ENCODE measurements around the gene CACNA1D. TPM values are rescaled to one million over a fixed set of nuclear protein-coding genes. Genes with fewer than 3 reads are reported as not detected.

CACNA1D gene
- polyA plus RNA-seq, 4 donors, result 8.8 to 15.6 (median 13.3) TPM

DNA sequence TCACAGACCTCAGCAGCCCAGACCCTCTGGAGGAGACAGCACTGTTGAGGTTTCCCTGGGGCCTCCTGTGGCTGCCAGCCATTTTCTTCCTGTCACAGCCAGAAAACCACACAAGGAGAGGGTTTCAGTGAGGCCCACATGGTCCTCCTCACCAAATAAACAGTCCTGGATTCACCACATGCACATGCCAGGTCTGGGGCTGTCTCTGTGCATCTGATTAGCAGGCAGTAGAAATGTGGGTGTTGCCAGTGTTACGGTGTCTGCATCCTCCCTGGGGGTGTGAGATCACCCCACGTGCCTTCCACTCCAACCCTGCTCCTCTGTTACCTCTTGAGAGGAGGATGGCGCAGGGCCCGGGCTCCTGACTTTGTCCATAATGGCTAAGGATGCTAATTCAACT, 211.4 kb downstream of the CACNA1D start:
- DNase-seq (ENCODE audit: low read depth in 4 of 4, low spot score in 3 of 4), result no peak

DNA sequence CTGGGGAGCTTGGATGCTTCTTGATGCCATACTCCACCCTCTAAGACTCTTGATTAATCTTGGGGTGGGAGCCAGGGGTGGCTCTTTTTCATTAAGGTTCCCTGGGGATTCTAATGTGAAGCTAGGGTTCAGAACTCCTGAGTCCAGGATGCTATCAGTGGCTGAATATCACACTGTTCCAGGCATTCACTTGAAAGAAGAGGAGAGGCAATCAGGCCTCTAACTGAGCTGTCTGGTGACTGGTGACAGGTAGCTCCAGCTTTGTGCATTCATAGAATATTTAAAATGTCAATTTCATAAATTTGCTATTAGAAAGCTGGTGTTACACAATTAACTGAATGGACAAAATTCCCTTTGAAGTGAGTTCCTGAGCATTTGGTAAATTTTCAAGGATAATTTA, 212.8 kb downstream of the CACNA1D start:
- DNase-seq (ENCODE audit: low read depth in 4 of 4, low spot score in 3 of 4), result no peak

DNA sequence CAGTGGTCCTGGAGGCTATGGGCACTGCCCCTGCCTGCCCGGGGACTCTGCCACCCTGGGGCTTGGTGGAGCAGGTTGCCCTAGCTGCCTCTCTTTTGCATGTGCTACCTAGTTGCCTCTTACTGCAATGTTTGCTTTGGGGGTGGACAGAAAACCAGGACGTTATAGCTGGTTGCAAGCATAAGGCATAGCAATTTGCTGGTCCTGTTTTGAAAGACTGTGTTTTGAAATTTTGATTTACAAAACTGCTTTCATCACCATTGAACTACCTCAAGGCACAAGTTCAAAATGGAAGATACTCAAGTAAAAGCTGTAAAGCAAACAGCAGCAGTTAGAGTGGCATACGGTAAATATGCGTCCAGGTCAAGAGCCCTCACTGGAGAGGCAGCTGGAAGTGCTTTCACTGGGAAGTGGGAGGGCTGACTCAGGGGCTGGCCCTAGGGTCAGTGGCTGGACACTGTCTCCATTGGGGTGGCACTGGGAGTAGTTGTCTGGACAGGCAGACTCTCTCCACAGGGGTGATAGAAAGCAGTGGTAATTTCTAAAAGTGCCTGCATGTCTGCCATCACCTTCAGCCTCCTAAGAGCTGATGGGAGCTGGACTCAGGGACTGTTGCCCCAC, 213.7 kb downstream of the CACNA1D start:
- no peak for DNase-seq (ENCODE audit: low read depth in 4 of 4, low spot score in 3 of 4)

DNA sequence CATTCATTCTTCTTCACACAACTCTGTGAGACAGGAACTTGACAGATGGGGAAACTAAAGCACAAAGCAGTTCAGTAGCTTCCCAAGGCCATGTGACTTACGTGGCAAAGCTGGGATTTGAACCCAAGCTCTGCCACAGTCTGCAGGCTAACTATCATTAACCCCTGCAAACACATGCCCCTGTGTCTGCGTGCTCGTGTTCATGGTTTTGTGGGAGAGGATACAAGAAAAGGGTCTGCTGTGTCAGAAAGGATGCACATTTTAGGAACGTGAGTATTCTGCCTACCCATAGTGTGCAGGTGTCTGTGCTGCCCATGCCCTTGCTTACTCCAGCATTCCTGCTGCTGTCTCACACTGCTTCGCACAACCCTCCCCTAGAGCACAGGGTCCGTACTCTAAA, 214.8 kb downstream of the CACNA1D start:
- no peak for DNase-seq (ENCODE audit: low read depth in 4 of 4, low spot score in 3 of 4)

DNA sequence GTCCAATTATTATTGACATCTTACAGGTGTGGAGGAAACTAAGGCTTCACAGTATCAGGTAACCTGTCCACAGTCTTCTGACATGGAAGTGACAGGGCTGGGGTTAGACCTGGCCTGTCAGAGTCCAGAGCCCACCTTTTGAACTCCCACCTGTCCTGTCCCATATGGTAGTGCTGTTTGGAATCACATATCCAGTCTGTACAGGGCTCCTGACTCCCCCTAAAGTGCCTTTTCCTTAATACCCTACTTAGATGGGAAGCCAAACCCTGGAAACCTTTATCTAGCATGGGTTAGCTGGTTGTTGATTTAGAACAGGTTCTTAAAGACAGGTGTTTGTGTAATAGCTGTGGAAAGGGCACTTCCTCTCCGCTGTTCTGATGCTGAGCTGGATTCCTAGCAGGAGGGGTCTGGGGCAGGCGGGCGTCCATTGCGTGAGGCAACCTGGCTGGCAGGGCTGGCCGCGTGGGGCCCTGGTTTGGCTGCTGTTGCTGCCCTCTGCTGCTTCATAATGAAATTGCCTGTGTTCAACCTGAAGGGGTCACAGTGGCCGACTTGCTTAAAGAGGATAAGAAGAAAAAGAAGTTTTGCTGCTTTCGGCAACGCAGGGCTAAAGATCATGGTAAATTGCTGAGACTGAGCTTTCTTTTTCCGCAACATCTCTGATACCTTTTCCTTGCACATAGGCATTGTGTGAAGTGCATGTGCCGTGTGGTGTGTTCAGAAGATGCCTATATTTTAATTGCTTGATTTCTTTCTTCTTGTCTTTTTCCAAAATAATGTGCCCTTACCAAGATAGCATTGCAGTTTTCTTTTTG, 215.7 kb downstream of the CACNA1D start:
- DNase-seq (ENCODE audit: low read depth in 4 of 4, low spot score in 3 of 4), result peak; percentile 43 to 57 (median 54)

DNA sequence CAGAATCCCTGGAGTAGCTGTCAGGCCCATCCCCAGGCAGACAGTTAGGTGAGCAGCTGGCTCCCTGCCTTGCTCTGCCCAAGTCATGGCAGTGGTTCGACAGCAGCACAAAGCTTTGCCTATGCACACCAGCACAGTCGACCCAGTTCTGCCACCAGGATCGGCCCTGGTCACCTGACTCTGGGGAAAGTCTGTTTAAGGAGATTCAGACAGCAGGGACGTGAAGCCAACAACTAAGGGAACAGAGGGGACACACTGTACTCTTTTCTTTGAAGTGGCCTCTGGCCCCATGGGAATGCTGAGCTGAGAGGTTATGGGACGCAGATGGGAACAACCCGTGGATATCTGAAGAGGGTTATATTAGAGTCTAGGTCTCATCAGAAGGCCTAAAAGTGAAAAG, 217.0 kb downstream of the CACNA1D start:
- DNase-seq (ENCODE audit: low read depth in 4 of 4, low spot score in 3 of 4), result no peak

DNA sequence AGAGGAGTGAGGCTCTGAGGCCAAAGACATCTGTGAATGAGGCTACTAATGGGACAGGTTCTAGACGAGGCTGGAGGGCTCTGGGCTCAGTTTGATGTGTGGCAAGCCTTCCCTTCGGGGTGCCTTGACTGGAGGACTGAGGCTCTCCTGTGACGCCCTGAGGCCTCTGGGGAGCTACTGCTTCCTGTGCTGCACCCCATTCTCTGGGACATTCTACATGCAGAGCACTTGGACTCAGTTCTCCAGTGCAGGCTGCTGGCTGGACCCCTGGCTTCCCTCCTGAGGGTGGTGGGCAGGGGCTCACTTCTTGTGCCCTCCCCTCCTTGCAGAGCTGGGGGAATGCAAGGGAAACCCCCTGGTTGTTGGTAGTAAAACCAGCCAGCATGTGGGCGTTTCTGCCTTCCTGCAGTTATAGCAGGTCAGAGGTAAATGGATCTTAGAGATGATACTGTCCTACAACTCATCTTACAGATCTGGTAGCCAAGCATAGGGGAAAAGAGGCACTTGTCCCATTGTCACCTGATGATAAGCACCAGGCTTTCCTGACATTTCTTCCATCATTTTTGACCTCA, 218.5 kb downstream of the CACNA1D start:
- DNase-seq (ENCODE audit: low read depth in 4 of 4, low spot score in 3 of 4), result no peak

DNA sequence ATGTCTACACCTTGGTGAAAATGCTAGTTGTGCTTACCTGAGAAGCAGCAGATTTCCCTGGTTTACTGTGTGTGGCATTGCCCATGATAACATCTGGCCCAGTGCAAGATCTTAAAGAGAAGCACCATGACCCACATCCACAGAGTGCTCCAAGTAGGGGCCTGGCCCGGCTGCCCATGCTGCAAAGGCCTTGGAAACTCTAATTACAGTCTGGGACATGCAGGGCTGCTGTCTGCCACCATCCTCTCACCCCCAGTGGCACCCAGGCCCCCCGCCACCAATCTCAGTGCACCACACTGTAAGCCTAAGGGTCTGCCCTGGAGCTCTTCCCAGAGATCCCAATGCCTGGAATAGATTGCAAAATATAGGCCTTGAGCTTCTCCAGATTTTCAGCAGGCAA, 219.2 kb downstream of the CACNA1D start:
- no peak for DNase-seq (ENCODE audit: low read depth in 4 of 4, low spot score in 3 of 4)

DNA sequence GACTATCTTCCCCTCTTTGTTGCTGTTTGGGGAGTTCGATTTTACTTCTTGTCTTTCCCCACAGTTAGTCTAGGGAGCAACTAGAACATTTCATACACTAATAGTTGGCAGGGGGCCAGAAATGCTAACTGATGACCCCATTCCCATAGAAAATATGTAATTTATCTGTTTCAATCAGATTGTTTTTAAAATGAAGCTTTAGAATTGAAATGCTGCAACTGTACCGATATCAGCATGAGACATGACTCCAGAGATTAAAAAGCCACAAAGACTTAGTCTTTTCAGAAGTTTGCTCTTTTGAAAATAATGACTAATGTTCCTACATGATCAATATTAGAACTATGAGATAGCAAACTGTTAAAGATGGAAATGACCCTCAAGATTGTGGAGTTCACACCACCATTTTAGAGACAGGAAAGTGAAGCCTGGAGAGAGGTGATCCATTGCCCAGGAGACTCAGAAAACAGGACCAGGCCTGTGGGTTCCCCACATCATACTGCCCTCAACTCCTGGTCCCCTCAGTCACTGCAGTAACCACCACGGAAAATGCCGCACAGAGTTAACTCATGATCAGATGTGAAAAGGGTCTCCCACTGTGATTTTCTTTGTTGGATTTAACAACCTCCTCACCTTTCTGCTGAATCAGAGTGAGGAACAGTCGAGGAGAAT, 221.5 kb downstream of the CACNA1D start:
- DNase-seq (ENCODE audit: low read depth in 4 of 4, low spot score in 3 of 4), result no peak

DNA sequence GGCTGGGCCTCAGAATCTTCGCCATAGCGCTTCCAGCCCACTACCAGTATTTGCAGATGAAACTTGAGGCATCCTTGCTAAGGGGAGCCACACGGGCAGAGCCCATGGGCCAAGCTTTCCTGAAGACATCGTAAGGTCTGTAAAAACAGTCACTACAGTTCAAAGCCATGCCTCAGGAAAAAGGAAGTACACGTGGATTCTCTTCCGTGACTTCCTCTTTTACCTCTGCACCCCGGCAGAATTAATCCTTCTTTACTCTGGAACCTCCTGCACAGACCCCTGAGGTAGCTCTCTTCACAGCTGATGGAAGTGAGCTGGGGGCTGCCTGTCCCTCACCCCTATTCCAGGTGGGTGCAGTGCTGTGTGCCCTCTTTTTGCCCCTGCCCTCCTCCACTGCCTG, 222.6 kb downstream of the CACNA1D start:
- DNase-seq (ENCODE audit: low read depth in 4 of 4, low spot score in 3 of 4), result no peak

DNA sequence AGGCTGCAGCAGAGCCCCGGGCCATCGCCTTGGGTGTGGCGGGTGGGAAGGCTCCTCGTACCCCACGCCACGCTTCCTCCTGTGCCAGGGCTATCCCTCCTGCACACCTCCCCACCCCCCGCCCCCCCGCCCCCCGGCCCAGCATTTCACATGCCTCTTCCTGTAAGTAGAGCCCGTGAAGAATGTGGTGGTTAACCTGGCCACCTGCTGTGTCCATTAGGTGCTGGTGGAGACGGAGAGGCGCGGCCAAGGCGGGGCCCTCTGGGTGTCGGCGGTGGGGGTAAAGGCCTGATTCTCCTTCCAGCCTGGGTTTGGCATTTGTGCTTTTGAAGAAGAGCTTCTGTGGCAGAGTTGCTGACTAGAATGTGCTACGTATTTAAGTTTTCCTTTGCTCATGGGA, 224.1 kb downstream of the CACNA1D start:
- DNase-seq (ENCODE audit: low read depth in 4 of 4, low spot score in 3 of 4), result no peak

DNA sequence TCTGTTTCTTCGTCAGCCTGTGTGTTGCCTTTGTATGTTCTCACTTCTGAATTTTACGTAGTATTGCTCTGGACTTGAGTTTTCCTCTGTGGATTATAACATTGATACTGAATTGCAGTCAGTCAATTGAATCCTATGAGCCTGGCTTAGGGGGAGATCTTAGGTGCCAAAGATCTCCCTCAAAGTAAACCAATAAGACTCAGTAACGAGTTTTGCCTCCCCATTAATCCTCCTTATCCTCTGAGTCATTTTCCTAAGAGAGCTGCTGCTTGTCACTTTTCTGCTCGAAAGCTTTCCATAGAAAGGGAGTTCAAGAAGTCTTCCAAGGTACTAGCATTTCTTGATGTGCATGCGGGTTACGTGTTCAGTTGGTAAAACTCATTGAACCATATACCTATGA, 225.4 kb downstream of the CACNA1D start:
- no peak for DNase-seq (ENCODE audit: low read depth in 4 of 4, low spot score in 3 of 4)

DNA sequence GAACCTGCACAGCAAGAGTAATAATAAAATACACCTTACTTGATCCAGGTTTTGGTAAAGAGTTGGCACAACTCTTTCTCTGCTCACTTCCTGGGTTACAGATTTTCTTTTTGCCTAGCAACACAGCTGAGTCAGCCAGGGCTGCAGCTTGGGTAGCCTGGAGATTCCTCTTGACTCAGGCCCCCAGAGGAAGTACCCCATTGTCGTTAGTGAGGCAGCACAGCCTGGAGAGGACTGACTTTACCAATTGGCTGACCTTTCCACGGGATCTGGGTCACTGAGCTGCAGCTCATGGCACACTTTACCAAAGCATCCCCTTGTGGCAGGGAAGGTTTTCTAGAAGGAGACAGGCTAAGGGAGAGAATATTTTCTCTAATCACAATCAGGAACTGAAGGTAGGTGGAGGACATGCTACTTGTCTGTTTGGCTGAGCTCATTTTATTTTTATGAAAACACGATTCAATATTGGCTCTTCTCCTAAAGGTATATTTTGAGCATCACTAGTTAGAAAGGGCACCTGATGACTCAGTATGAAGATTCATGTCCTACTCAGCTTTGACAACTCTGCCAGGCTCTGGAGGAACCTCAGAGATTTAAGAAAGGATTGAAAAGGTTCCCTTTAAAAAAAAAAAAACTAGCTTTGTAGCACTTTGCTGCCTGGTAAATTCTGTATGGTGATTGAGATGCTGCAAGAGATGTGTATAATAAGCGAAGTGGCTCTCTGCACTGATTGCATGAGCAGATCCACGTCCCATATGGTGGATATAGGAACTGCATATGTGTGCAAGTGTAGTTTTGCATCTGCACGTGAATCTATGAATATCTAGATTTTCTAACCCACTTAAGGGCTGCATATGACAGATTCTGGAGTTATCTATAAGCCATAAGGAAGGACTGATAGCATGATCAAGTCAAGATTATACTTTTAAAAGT, 227.0 kb downstream of the CACNA1D start:
- no peak for DNase-seq (ENCODE audit: low read depth in 4 of 4, low spot score in 3 of 4)

DNA sequence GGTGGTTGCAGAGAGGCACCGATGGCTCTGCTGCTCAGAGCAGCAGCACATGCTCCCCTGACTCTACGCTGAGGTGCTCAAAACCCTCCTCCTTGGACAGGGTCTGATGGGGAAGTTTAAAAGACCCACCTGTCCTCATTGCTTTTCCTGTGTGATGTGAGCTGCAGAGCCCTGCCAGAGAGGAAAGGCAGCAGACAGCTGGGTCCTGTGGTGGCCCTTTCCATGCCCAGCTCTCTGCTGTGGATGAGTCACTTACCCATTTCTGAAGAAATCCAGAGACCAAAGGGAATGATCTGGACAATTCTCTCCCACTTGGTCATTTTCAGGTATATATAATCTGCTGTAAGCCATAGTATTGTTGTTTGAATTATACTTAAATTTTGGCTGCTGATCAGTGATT, 230.2 kb downstream of the CACNA1D start:
- no peak for DNase-seq (ENCODE audit: low read depth in 4 of 4, low spot score in 3 of 4)

DNA sequence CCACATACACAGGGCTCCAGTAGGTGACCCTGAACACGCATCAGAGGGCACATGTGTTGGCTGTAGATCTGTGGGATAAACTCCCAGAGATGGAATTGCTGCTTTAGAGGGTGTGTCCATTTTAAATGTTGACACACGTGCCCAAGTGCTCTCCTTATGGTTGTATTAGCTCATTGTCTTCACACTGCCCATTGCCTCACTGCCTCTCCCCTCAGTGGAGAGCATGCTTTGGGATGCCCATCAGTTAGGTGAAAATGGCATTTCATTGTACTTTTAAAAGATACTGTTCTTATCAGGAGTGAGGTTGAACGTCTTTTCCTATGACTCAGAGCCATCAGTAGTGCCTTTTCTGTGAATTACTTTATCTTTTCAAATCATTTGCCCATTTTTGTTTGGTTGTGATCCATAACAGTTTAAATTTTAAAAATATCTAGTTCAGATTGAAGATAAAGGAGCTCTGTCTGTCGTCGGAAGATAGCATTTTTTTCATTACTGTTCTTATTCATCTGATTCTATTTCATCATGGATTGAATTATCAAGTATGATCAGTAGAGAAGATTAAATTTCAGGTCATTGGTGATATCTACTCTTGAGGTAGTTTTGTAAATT, 231.1 kb downstream of the CACNA1D start:
- no peak for DNase-seq (ENCODE audit: low read depth in 4 of 4, low spot score in 3 of 4)

DNA sequence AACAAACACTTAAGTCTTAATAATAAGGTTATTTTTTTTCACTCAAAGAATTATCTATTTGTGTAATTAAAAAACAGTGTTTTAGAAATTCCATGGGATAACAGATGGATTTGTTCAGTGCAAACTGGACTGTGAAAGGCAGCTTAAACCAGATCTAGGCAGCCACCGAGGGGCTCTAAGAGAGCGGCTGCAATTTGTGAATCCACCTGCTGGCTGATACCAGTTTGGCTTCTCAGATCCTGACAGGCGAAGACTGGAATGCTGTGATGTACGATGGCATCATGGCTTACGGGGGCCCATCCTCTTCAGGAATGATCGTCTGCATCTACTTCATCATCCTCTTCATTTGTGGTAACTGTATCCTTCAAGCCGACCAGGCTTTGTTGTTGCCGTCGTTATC, 232.2 kb downstream of the CACNA1D start:
- no peak for DNase-seq (ENCODE audit: low read depth in 4 of 4, low spot score in 3 of 4)

DNA sequence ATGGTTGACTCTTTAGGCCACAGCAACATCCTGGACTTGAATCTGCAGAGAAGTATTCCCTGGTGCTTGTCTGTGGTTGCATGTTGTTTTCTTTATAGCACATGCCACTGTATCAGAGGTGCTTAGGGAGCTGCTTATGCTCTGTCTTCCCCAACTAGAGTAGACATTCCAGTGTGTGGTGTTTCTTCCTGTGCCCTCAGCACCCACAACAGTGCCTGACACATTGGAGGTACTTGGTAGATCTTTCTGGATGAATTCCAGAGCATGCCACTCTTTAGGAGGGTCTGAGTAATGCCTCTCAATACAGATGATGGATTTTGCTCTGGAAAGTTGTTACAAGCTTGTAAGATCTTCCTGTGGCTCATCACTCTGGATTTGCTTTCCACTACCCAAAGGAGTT, 234.2 kb downstream of the CACNA1D start:
- no peak for DNase-seq (ENCODE audit: low read depth in 4 of 4, low spot score in 3 of 4)

DNA sequence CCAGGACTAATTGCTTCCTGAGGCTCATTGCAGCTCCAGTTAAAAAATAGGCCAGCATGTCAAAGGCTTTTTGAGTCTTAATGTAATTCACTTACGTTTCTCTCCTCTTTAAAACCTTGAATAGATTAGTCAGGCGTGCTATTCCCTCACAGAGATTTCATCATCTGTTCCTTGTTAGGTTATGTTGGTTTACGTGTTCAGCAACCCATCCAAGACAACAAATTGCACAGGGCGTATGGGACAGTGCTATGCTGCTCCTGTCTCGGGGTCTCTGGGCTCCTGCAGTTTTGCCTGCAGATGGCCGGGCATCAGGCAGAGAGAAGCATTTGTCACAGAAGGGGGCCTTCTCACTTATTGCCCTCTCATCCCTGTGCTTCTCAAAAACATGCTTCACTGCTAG, 234.7 kb downstream of the CACNA1D start:
- no peak for DNase-seq (ENCODE audit: low read depth in 4 of 4, low spot score in 3 of 4)

DNA sequence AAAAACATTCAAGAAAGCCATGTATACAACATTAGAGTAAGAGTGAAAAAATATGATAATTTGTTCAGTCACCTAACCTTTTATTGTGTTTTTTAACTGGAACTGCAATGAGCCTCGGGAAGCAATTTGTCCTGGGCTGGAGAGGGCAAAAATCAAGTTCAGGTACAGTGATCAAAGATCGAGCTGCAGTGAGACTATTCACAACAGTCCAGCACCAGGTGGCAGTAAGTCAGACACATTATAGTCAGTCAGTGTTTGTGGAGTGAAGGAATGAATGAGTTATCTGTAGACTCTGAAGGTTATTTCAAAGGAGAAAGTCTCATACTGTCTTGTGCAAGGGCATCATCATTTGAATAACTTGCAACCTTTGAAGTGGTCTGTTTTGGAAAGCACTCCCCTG, 235.2 kb downstream of the CACNA1D start:
- no peak for DNase-seq (ENCODE audit: low read depth in 4 of 4, low spot score in 3 of 4)

DNA sequence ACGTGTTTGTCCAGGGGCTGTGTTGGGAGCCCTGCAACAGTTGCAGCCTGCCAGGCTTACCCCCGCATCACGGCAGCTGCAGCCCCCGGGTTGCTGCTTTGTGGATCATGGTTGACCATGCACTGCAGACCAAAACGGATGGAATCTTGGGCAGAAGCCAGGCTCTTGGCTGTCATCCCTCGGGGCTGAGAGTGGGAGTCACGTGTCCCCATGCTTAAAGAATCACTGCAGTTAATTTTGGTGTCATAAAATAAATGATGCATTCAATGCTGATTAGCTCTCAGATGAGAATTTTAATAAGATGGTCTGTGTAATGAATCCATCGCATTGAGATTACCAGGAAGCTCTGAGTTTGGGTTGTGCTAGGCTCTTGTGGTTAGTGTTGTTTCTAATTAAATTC, 236.2 kb downstream of the CACNA1D start:
- DNase-seq (ENCODE audit: low read depth in 4 of 4, low spot score in 3 of 4), result peak in 1 of 4 donors; percentile 52
